ENCODE measurements around the gene DHRS9.
"Not testable (repeated sequence)": the region's sequence is repeated elsewhere in the genome, so short reads cannot be mapped to it uniquely, and the experiment has no call there.

The DHRS9 gene

GRCh38 chr2:169095621-169096105, 26.3 kb downstream of the DHRS9 start:
- DNase-seq, result peak in 1 of 5 donors; percentile 40

- no peak for DNase-seq
Observed at GRCh38 chr2:169104848-169105247, 35.5 kb downstream of the DHRS9 start.

GRCh38 chr2:169105476-169105875, 36.1 kb downstream of the DHRS9 start:
- peak in 1 of 5 donors; percentile 78 for DNase-seq

- DNase-seq, result no peak
Observed at GRCh38 chr2:169106134-169106533, 36.8 kb downstream of the DHRS9 start.

- DNase-seq, result peak in 1 of 5 donors; percentile 15
Observed at GRCh38 chr2:169106563-169107545, 37.5 kb downstream of the DHRS9 start.

GRCh38 chr2:169107645-169108044, 38.3 kb downstream of the DHRS9 start:
- peak in 2 of 5 donors; percentile 11 to 87 for DNase-seq

- no peak for DNase-seq
Observed at GRCh38 chr2:169108099-169108884, 38.9 kb downstream of the DHRS9 start.

GRCh38 chr2:169109502-169110409, 40.4 kb downstream of the DHRS9 start:
- DNase-seq, result peak; percentile 51 to 68 (median 63)

- DNase-seq, result no peak
Observed at GRCh38 chr2:169110419-169110818, 41.1 kb downstream of the DHRS9 start.

- no peak for DNase-seq
Observed at GRCh38 chr2:169110916-169111315, 41.6 kb downstream of the DHRS9 start.

- no peak for DNase-seq
Observed at GRCh38 chr2:169112841-169113240, 43.5 kb downstream of the DHRS9 start.

- no peak for DNase-seq
Observed at GRCh38 chr2:169114056-169114455, 44.7 kb downstream of the DHRS9 start.

- no peak for DNase-seq
Observed at GRCh38 chr2:169116327-169116726, 47.0 kb downstream of the DHRS9 start.

GRCh38 chr2:169116993-169117392, 47.6 kb downstream of the DHRS9 start:
- DNase-seq, result no peak

- no peak for DNase-seq
Observed at GRCh38 chr2:169118060-169118459, 48.7 kb downstream of the DHRS9 start.

- DNase-seq, result no peak
Observed at GRCh38 chr2:169119123-169119760, 49.9 kb downstream of the DHRS9 start.

- no peak for DNase-seq
Observed at GRCh38 chr2:169119851-169120250, 50.5 kb downstream of the DHRS9 start.

GRCh38 chr2:169129703-169130243, 60.4 kb downstream of the DHRS9 start:
- no peak for DNase-seq

GRCh38 chr2:169131587-169132512, 62.5 kb downstream of the DHRS9 start:
- DNase-seq, result peak in 1 of 5 donors; percentile 46

GRCh38 chr2:169134272-169134671, 64.9 kb downstream of the DHRS9 start:
- DNase-seq, result not testable (repeated sequence)

All from T-helper 1 cell (primary cell).